ENCODE results near the gene NRF1.

The NRF1 gene

GRCh38 chr7:129772646-129773280 is 161.2 kb downstream of the NRF1 start:
- DNase-seq = no peak

- no peak for DNase-seq
Observed at GRCh38 chr7:129773328-129773731, 161.8 kb downstream of the NRF1 start.

- no peak for DNase-seq
Observed at GRCh38 chr7:129773871-129774270, 162.4 kb downstream of the NRF1 start.

GRCh38 chr7:129774359-129774758 is 162.8 kb downstream of the NRF1 start:
- DNase-seq = no peak

- no peak for DNase-seq
Observed at GRCh38 chr7:129774871-129775694, 163.6 kb downstream of the NRF1 start.

- DNase-seq = no peak
Observed at GRCh38 chr7:129775695-129776361, 164.3 kb downstream of the NRF1 start.

- no peak for DNase-seq
Observed at GRCh38 chr7:129776362-129776722, 164.8 kb downstream of the NRF1 start.

- no peak for DNase-seq
Observed at GRCh38 chr7:129777195-129777844, 165.8 kb downstream of the NRF1 start.

- DNase-seq = no peak
Observed at GRCh38 chr7:129777993-129778769, 166.7 kb downstream of the NRF1 start.

GRCh38 chr7:129778770-129779601 is 167.5 kb downstream of the NRF1 start:
- DNase-seq = no peak

GRCh38 chr7:129779602-129780256 is 168.2 kb downstream of the NRF1 start:
- DNase-seq = peak; percentile 37

- DNase-seq = peak; percentile 52
Observed at GRCh38 chr7:129780257-129780973, 168.9 kb downstream of the NRF1 start.

- no peak for DNase-seq
Observed at GRCh38 chr7:129780974-129781927, 169.7 kb downstream of the NRF1 start.

GRCh38 chr7:129781928-129782817 is 170.7 kb downstream of the NRF1 start:
- no peak for DNase-seq

- DNase-seq = no peak
Observed at GRCh38 chr7:129782818-129783583, 171.5 kb downstream of the NRF1 start.

GRCh38 chr7:129783584-129783919 is 172.0 kb downstream of the NRF1 start:
- no peak for DNase-seq

GRCh38 chr7:129784437-129784782 is 172.9 kb downstream of the NRF1 start:
- DNase-seq = no peak

All from activated gamma-delta T cell (primary cell).